Subcutaneous adipose tissue (tissue), 4 donors: ENCODE results near the gene OSBPL9. TPM values are rescaled to one million over a fixed set of nuclear protein-coding genes. Genes with fewer than 3 reads are reported as not detected.

Experiments
- CTCF ChIP-seq: fragments of 450-650 bp; IDR thresholded peaks from one replicate; pipeline ENCODE4 v1.5.1; 2016; ENCODE audit warnings: low read depth, mild to moderate bottlenecking, control low read depth, antibody characterized with exemption, moderate library complexity
- total RNA-seq, 4 donors: library from RNA; depleted of rRNA; stranded (reverse); fragments of >200 nt; gene quantifications; one replicate each; pipeline ENCODE4 v1.1.0, GENCODE V29; 2016

Gene OSBPL9
- total RNA-seq, 4 donors from 2014 or later = 75.2 to 197 (median 96.6) TPM

GRCh38 chr1:51744506-51745303 is 127.8 kb downstream of the OSBPL9 start:
- TF ChIP-seq CTCF = no peak

- no peak for TF ChIP-seq CTCF
Measured at GRCh38 chr1:51745304-51745570, 128.3 kb downstream of the OSBPL9 start.

- TF ChIP-seq CTCF = no peak
Measured at GRCh38 chr1:51749151-51749550, 132.3 kb downstream of the OSBPL9 start.

GRCh38 chr1:51750218-51750617 is 133.3 kb downstream of the OSBPL9 start:
- TF ChIP-seq CTCF = no peak

GRCh38 chr1:51750729-51751128 is 133.8 kb downstream of the OSBPL9 start:
- no peak for TF ChIP-seq CTCF

- TF ChIP-seq CTCF = no peak
Measured at GRCh38 chr1:51752073-51752948, 135.4 kb downstream of the OSBPL9 start.

GRCh38 chr1:51753969-51754368 is 137.1 kb downstream of the OSBPL9 start:
- TF ChIP-seq CTCF = no peak
